HepG2 (cell line): Measurements from ENCODE around the gene SIK3. TPM values are rescaled to one million over a fixed set of nuclear protein-coding genes. Genes with fewer than 3 reads are reported as not detected.

Experiments
- ELF4 ChIP-seq: sonication (generic); formaldehyde crosslinking; IDR thresholded peaks from 2 replicates; pipeline ENCODE4 v1.5.0; 2020; ENCODE audit warnings: missing genetic modification reagents, mild to moderate bottlenecking, moderate library complexity, borderline replicate concordance
- FOXO1 ChIP-seq: sonication (generic); formaldehyde crosslinking; IDR thresholded peaks from 2 replicates; pipeline ENCODE4 v1.4.0; 2020; ENCODE audit warnings: missing genetic modification reagents
- GABPB1 ChIP-seq: IDR thresholded peaks from 2 replicates; pipeline ENCODE4 v1.6.1; 2016; ENCODE audit warnings: mild to moderate bottlenecking, missing genetic modification reagents, moderate library complexity, missing compliant biosample characterization
- HNF4A ChIP-seq: sonication (generic); formaldehyde crosslinking; IDR thresholded peaks from 2 replicates; pipeline ENCODE4 v1.4.0; 2020; ENCODE audit warnings: missing genetic modification reagents
- JUNB ChIP-seq: sonication (generic); formaldehyde crosslinking; IDR thresholded peaks from 2 replicates; pipeline ENCODE4 v1.8.0; 2022; ENCODE audit warnings: missing genetic modification reagents, mild to moderate bottlenecking, borderline replicate concordance
- MED8 ChIP-seq: sonication (generic); formaldehyde crosslinking; IDR thresholded peaks from 2 replicates; pipeline ENCODE4 v1.8.1; 2023; ENCODE audit warnings: mild to moderate bottlenecking, missing genetic modification reagents; ENCODE audit not compliant: insufficient replicate concordance
- NR2F6 ChIP-seq, 2 experiments: IDR thresholded peaks; 2 replicates each; pipeline ENCODE4 v1.6.1; 2016; ENCODE audit warnings: antibody characterized with exemption in 1 of 2, mild to moderate bottlenecking in 1 of 2
- PRDM15 ChIP-seq: sonication (generic); formaldehyde crosslinking; IDR thresholded peaks from 2 replicates; pipeline ENCODE4 v1.4.0; 2020; ENCODE audit warnings: missing genetic modification reagents
- RELA ChIP-seq: sonication (generic); formaldehyde crosslinking; IDR thresholded peaks from 2 replicates; pipeline ENCODE4 v1.4.0; 2020; ENCODE audit warnings: missing genetic modification reagents
- SP1 ChIP-seq, 2 experiments: fragments of 450-650 bp in 1 of 2; sonication (generic) in 1 of 2; formaldehyde crosslinking in 1 of 2; IDR thresholded peaks; 2 replicates each; pipeline versions ENCODE4 v1.4.0 to v1.6.1; 2016 to 2020; ENCODE audit warnings: missing genetic modification reagents in 1 of 2
- STAT6 ChIP-seq: sonication (generic); formaldehyde crosslinking; IDR thresholded peaks from 2 replicates; pipeline ENCODE4 v1.4.0; 2020; ENCODE audit warnings: missing genetic modification reagents, mild to moderate bottlenecking, borderline replicate concordance
- TGIF2 ChIP-seq: IDR thresholded peaks from 2 replicates; pipeline ENCODE4 v1.6.1; 2016; ENCODE audit warnings: control low read depth, missing compliant biosample characterization
- ZBTB2 ChIP-seq: sonication (generic); formaldehyde crosslinking; IDR thresholded peaks from 2 replicates; pipeline ENCODE4 v1.8.0; 2022; ENCODE audit warnings: low read depth, missing genetic modification reagents
- ZFP36 ChIP-seq: fragments of 150-350 bp; IDR thresholded peaks from 2 replicates; pipeline ENCODE4 v1.6.1; 2018; ENCODE audit warnings: borderline replicate concordance, low read length, low read depth; ENCODE audit not compliant: partially characterized antibody
- ZNF563 ChIP-seq: sonication (generic); formaldehyde crosslinking; IDR thresholded peaks from 2 replicates; pipeline ENCODE4 v1.8.0; 2022; ENCODE audit warnings: mild to moderate bottlenecking, moderate library complexity, missing genetic modification reagents
- ZNF644 ChIP-seq: IDR thresholded peaks from 2 replicates; pipeline ENCODE4 v1.6.1; 2016; ENCODE audit warnings: low read depth
- ZNF660 ChIP-seq: sonication (generic); formaldehyde crosslinking; IDR thresholded peaks from 2 replicates; pipeline ENCODE4 v1.5.1; 2020; ENCODE audit warnings: mild to moderate bottlenecking, low read depth, missing genetic modification reagents, borderline replicate concordance
- ZNF740 ChIP-seq: sonication (generic); formaldehyde crosslinking; IDR thresholded peaks from 2 replicates; pipeline ENCODE4 v1.4.0; 2020; ENCODE audit warnings: missing genetic modification reagents
- ZNF790 ChIP-seq: sonication (generic); formaldehyde crosslinking; IDR thresholded peaks from 2 replicates; pipeline ENCODE4 v1.8.0; 2022; ENCODE audit warnings: missing genetic modification reagents, mild to moderate bottlenecking, borderline replicate concordance
- ZSCAN21 ChIP-seq: sonication (generic); formaldehyde crosslinking; IDR thresholded peaks from 2 replicates; pipeline ENCODE4 v1.8.0; 2022; ENCODE audit warnings: mild to moderate bottlenecking, missing genetic modification reagents, moderate library complexity, borderline replicate concordance
- polyA plus RNA-seq, 8 experiments: library from polyadenylated mRNA; depleted of rRNA in 3 of 8; stranded (reverse) in 7 of 8; unstranded in 1 of 8; fragments of >200 nt; fragmentation: Illumina TruSeq in 4 of 8; extraction: Trizol in 4 of 8; gene quantifications; 2 replicates each; pipeline versions ENCODE4 v1.2.1 to v1.2.3, GENCODE V29; 2011 to 2016; ENCODE audit warnings: low read depth in 4 of 8, missing spikeins in 1 of 8, mixed read lengths in 1 of 8; ENCODE audit not compliant: insufficient read depth in 1 of 8
- total RNA-seq, 5 experiments: library from RNA; depleted of rRNA; stranded (reverse); fragments of >200 nt; fragmentation: Illumina TruSeq; extraction: Trizol; gene quantifications; 2 replicates each; pipeline ENCODE4 v1.2.3, GENCODE V29; 2016; ENCODE audit warnings: low read depth in 1 of 5

SIK3 gene
- total and polyA plus RNA-seq, 2 of the 13 experiments (the other 11 are each of a cell fraction or from before 2014, with no cell fraction given) = 5.7 to 9.8 TPM

- TF ChIP-seq ZNF563 = 0 out of 2 replicates have a peak, but pooled peaks have one; percentile 50
- TF ChIP-seq HNF4A (CRISPR knock-in tag) = peak; percentile 99
- no peak; the same call in 1 of the 2 replicates for TF ChIP-seq ZNF790 (CRISPR knock-in tag)
- TF ChIP-seq JUNB (CRISPR knock-in tag) = peak; percentile 73; the same call in 1 of the 2 replicates
- TF ChIP-seq TGIF2 (CRISPR knock-in tag) = peak; percentile 95
- no peak for TF ChIP-seq PRDM15 (CRISPR knock-in tag)
- TF ChIP-seq ZNF644 = peak; percentile 65
- no peak for TF ChIP-seq ZFP36
- no peak for TF ChIP-seq ZNF660 (CRISPR knock-in tag)
- TF ChIP-seq ELF4 (CRISPR knock-in tag) = no peak
- TF ChIP-seq SP1 (IDR thresholded peaks at IDR 0.05) = no peak
- peak; percentile 56; the same call in 1 of the 2 replicates for TF ChIP-seq SP1 (CRISPR knock-in tag; IDR thresholded peaks at IDR 0.05)
- peak; percentile 100 for TF ChIP-seq FOXO1
- TF ChIP-seq GABPB1 (CRISPR knock-in tag) = peak; percentile 63
- peak; percentile 89; the same call in 1 of the 2 replicates for TF ChIP-seq ZSCAN21 (CRISPR knock-in tag)
- TF ChIP-seq RELA (CRISPR knock-in tag) = no peak
- peak; percentile 33; the same call in 1 of the 2 replicates for TF ChIP-seq ZNF740 (CRISPR knock-in tag)
- peak; percentile 92 for TF ChIP-seq MED8 (CRISPR knock-in tag)
- no peak for TF ChIP-seq ZBTB2 (CRISPR knock-in tag)
- peak; percentile 100 for TF ChIP-seq NR2F6 (IDR thresholded peaks at IDR 0.05)
- TF ChIP-seq NR2F6 (CRISPR knock-in tag; IDR thresholded peaks at IDR 0.05) = peak; percentile 100
- TF ChIP-seq STAT6 (CRISPR knock-in tag) = peak; percentile 95
Observed at GRCh38 chr11:116832350-116833290, 265.6 kb downstream of the SIK3 start (continued).
